GM21717 (cell line): ENCODE results near the gene EXOC4.

ENCODE experiments used
- ATAC-seq: cut with Tn5 transposase; IDR thresholded peaks from one replicate; pipeline ENCODE4 v1.9.1; 2021; ENCODE audit warnings: mild to moderate bottlenecking, moderate library complexity; ENCODE audit not compliant: unreplicated experiment

Gene EXOC4

DNA sequence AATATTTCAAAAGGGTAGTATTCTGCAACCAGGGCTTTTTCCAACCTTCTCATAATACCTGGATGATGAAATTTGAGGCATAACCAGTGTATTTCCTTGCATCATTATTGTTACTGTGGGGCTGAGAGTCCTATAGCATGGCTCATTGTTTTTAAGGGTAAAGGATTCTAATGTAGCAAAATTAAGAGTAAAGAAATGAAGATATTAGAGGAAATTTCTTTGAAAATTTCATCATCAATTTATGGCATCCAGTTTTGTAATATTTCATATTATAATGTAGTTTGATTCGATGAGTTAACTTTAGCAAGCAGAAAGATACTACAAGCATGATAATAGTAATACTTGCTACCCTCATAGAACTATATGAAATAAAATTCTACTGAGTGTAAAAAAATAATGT, 486.9 kb downstream of the EXOC4 start:
- ATAC-seq: no peak

DNA sequence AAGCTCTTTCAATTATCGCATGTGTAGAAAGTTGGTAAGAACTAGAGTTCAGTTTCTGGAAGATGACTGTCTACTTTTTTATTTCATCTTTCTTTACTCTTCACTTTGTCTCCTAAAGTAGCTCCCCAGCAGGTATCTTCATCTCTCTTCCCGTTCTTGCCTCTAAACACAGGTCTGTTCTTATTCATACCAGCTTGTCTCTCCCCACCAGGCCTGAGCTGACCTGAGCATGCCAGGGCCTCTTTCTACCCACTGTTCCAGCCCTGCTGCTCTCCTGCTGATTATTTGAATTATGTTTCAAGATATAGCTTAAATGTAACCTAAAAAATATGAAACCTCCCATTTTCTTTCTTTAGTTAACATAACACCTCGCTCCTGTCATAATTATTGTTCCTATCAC, 488.2 kb downstream of the EXOC4 start:
- no peak for ATAC-seq

DNA sequence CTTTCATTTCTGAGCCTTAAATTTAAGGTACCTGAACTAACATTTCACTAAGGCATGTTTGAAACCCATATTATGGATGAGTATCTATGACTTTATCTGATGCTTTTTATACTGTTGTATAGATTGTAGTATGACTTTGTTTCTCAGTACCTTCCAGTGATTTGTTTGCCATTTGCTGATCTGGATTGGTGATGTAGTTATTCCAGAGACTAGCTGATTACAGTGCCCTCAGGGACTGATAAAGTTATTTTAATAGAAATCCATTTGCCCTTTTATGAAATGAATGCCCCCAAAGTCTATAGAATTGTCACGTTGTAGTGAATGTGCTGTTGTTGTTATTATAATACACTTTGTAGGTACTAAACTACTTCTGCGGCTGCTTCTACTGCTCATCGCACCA, 488.8 kb downstream of the EXOC4 start:
- ATAC-seq: no peak

- no peak for ATAC-seq
These were observed 490.0 kb downstream of the EXOC4 start for GRCh38 chr7:133742709-133743538.

DNA sequence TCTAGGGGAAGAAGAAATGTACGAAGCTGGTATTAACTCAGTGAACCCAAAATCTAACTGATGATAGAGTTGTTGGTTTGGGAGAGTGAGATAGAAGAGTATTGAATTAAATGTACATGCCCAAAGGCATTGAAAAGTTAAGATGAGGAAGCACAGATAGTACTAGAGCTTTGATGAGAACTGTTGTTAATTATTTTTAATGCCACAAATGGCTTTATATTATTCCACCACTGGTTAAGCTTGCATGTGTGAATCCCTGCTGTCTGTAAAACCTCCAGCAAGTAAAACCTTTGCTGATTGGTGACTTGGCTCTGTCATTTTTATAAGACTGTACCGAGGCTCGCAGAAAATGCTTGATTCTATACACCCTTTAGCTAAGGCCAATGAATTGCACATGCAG, 491.6 kb downstream of the EXOC4 start:
- ATAC-seq: no peak

- ATAC-seq: no peak
These were observed 493.4 kb downstream of the EXOC4 start for GRCh38 chr7:133746305-133746704.

GRCh38 chr7:133746847-133747246, 494.0 kb downstream of the EXOC4 start:
- ATAC-seq: no peak

DNA sequence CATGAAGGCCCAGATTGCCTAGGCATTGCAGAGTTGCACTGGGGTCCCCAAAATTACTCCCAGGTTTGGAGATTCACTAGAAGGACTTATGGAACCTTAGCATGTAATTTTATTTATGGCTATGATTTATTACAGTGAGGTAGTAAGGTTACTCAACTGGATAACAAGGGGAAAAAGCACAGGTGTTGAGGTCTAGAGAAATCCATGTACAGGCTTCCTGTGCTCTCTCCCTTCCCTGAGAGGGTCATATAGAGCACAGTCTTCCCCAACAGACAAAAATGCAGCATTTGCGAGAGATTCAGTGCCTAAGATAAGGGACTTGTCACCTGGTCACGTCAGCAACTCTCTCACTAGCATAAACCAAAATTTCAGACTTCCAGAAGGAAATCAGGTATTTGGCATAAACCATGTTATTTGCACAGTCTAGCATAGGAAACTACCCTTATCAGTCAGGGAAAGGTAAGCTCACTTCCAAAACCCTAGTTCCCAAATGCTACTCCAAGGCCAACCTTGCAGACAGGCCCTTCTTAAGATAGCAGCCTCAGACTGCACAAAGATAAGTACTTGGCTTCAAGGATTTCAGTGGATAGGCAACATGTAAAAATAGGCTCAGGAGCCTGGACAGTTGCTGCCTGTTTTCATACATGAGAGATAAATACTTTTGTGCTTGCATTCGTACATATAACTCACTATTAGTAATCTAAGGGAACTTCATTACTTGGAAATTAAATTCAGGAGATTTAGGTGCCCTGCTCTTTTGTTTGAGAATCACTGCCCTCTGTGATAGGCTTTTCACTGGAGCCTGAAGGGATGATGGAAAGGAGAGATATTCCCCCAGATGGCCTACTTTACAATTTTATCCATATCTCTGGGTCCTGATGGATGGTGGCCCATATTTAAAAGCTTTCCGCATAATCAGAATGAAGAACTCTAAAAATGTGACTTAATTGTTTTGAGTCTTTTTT, 495.8 kb downstream of the EXOC4 start:
- no peak for ATAC-seq

- ATAC-seq: no peak
These were observed 497.4 kb downstream of the EXOC4 start for GRCh38 chr7:133750287-133750686.

GRCh38 chr7:133751079-133751478, 498.2 kb downstream of the EXOC4 start:
- ATAC-seq: no peak

DNA sequence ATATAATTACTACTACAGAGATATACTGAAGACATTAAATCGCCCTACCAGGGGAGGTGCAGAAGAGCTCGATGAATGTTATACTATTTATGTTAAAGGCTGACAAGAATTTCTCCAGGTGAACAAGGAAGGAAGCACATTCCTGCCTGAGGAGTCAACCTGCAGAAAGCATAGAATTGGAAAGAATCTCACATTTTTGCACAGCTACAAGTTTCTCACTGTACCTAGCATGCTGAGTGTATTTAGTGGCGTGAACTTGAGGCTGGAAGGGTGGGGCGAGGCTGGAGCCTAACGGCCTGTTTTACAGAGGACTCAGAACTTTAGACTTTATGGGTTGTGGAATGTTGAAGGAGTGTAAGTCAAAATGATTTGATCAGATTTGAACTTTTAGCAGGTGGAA, 500.6 kb downstream of the EXOC4 start:
- no peak for ATAC-seq

GRCh38 chr7:133754708-133755107, 501.8 kb downstream of the EXOC4 start:
- no peak for ATAC-seq

GRCh38 chr7:133755901-133756300, 503.0 kb downstream of the EXOC4 start:
- ATAC-seq: no peak

GRCh38 chr7:133761443-133761842, 508.6 kb downstream of the EXOC4 start:
- no peak for ATAC-seq

DNA sequence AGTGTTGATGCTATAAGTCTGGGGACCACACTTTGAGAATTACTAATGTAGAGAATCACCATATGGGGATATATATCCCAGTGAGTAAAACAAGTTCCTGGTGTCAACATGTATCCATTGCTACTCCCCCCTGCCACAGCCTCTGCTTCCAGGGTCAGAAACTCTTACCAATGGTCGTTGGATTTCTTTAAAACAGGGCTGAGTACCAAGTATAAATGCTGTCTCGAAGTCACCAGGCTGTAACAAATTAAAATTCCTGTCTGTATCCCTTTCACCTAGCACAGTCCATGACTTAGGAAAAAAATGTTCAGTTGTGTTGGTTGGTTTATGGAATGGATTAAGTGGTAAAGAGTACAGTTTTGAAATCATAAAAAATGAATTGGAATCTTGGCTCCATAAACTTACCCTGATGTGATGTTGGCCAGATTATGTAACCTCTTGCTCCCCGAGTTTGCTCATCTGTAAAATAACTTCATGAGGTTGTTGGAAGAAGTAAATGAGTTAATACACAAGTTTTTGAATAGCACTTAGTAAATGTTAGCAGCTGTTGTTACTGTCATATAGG, 510.3 kb downstream of the EXOC4 start:
- ATAC-seq: no peak

- ATAC-seq: no peak
These were observed 516.8 kb downstream of the EXOC4 start for GRCh38 chr7:133769668-133770067.

DNA sequence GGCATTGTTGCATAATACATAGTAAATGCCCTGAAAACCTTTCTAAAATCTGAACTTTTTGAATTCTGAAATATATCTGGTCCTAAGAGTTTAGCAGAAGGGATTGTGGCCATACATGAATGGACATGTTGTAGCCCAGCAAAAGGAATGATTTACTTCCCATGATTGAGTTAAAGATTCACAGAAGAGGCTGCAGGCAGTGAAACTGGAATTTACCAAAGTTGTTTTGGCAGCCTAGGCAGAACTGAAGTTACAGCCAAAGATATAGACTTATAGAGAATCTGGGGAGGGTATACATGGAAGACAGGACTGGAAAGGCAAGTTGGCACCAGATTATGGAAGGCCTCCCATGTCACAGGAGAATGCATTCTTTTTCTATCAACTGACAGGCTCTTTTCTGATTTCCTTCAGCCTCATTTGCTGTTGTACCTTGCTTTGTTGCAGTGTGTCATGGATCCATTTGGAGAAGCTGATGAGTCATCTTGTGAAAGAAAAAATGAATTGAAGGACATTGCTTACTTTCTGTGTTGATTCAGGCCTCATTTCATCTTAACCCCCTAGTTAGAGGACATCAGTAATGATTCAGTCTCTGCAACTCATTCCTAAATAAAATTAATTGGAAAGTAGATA, 518.1 kb downstream of the EXOC4 start:
- no peak for ATAC-seq

DNA sequence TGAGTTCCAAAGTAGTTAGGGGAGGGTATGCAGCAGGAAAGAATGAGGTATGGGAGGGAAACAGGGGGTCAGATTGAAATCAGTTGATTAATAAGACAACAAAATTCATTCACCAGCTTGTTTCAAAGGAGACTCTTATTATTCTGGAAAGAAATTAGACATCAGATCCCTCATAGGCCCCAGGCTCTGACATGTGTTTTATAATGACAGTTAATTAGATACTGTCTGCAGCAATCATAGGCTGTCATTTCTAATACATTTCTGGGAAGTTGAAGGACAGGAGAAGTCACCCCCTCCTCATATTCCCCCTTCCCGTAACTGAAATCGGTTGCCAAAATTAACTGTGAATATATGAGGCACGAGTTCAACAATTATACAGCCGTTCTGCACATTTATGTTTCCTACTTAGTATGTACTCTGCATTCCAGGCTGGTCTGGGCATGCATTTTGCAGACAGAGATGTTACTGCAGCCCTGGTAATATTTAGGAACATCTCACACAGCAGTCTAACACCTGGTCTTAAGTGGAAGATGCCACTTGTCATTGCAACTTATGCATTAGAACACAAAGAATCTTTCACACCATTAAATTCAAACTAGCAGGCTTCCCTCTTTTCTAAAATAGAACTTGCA, 519.0 kb downstream of the EXOC4 start:
- ATAC-seq: no peak

DNA sequence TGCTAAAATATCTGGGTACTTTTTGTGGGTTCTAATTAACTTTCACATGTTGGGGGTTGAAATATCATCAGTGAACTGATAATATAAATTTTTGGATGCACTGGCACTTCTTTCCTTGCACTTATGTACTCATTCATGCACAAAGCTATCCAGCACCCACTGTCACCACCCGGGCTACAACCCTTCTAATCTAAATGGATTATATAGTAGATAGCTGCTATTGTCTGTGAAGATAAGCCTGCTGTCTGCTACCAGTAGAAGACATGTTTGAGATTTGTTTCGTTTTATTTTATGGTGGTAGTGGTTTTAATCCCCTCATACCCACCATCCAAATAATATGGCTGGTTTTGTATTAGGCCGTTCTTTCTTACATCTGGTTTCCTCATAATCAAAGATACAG, 520.7 kb downstream of the EXOC4 start:
- ATAC-seq: no peak

GRCh38 chr7:133775201-133775600, 522.3 kb downstream of the EXOC4 start:
- no peak for ATAC-seq

GRCh38 chr7:133776266-133776665, 523.4 kb downstream of the EXOC4 start:
- no peak for ATAC-seq
